GM19238 (cell line): ENCODE results near the gene TPM1.
"Not testable (repeated sequence)": the region's sequence is repeated elsewhere in the genome, so short reads cannot be mapped to it uniquely, and the experiment has no call there.

Source experiments
- DNase-seq: peaks from one replicate; pipeline ENCODE4 v3.0.0; 2011; ENCODE audit warnings: low spot score; ENCODE audit not compliant: insufficient read length

The TPM1 gene

DNA sequence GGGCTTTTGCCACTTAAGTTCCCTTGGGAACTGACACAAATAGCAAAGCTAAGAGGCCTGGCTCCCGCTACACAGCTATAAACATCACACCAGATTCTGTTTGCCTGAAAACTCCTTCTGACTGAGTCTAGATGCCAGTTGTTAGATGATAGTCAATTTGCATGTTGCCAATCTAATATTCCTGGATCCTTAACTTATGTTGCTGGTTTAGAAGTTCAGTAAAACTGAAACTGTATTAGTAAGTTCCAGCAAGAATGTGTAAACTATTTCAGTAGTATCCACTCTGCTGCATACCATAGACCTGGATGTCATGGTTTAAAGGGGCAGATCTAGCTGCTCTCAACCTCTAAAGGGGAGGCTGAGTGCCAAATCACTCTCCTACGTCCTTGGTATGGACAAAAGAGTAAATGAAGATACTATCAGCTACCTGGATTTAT lies 52.0 kb downstream of the TPM1 start:
- no peak for DNase-seq

DNA sequence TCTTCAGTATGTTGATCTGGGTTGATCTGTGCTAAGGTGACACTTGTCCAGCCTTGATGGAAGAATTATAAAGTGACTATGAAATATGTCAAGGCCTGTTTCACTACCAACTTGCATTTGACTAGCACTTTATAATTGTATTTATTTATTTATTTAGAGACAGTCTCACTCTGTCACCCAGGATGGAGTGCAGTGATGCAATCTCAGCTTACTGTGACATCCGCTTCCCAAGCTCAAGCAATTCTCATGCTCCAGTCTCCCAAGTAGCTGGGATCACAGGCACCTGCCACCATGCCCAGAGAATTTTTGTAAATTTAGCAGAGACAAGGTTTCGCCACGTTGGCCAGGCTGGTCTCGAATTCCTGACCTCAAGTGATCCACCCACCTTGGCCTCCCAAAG lies 53.6 kb downstream of the TPM1 start:
- DNase-seq = no peak

DNA sequence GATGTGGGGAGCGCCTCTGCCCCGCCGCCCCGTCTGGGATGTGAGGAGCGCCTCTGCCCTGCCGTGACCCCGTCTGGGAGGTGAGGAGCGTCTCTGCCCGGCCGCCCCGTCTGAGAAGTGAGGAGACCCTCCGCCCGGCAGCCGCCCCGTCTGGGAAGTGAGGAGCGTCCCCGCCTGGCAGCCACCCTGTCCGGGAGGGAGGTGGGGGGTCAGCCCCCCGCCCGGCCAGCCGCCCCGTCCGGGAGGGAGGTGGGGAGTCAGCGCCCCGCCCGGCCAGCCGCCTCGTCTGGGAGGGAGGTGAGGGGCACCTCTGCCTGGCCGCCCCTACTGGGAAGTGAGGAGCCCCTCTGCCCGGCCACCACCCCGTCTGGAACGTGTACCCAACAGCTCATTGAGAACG lies 56.4 kb downstream of the TPM1 start:
- not testable (repeated sequence) for DNase-seq

DNA sequence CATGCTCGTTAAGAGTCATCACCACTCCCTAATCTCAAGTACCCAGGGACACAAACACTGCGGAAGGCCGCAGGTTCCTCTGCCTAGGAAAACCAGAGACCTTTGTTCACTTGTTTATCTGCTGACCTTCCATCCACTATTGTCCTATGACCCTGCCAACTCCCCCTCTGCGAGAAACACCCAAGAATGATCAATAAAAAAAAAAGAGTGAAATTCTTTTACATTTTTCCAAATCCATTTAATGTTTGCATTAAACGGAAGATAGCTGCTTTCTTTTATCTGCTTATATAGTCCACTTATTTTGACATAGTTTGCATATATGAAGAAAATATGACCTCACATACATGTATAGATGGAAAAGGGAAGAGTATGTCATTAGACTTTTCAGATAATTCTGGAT lies 57.0 kb downstream of the TPM1 start:
- not testable (repeated sequence) for DNase-seq

DNA sequence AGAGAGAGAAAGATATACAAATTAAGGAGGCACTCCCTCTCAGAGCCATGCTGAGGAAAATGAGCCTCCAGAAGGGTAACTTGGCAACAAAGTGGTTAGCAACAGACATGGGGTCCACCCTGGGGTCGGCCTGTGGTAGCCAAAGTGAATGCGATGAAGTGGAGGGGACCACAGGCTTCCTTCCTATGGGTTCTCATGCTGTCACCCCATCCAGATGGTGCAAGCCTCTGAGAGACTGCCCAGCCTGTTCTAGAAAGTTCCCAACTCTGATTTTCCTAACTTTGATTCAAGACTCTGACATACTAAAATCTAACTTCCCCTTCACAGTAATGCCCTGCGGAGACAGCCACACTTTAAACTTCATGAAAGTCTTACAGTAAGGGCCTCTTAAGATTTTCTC lies 60.9 kb downstream of the TPM1 start:
- DNase-seq = no peak

DNA sequence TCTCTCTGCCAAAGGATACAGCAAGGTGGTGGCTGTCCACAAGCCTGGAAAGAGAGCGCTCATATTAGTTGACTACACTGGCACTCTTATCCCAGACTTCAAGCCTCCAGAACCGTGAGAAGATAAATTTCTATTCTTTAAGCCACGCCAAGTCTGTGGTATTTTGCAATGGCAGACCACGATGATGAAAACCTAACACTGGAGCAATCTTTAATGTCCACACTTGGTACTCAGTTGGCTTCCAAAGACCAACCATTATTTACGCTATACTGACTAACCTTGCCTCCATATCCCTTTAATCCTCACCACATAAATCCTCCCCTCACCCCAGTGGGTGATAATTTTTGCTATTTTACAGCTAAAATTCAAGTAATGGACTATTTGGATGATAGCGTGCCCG lies 62.2 kb downstream of the TPM1 start:
- no peak for DNase-seq

DNA sequence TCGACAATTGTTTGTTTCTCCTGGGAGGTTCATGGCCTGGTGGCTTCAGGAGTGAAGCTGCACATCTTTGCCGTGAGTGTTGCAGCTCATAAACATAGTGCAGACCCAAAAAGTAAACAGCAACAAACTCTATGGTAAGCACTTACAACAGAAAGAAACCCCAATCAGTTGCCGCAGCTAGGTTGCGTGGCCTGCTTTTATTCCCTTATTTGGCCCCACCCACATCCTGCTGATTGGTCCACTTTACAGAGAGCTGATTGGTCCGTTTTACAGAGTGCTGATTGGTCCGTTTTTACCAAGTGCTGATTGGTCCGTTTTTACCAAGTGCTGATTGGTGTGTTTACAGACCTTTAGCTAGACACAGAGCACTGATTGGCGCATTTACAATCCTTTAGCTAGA lies 62.8 kb downstream of the TPM1 start:
- DNase-seq = not testable (repeated sequence)

DNA sequence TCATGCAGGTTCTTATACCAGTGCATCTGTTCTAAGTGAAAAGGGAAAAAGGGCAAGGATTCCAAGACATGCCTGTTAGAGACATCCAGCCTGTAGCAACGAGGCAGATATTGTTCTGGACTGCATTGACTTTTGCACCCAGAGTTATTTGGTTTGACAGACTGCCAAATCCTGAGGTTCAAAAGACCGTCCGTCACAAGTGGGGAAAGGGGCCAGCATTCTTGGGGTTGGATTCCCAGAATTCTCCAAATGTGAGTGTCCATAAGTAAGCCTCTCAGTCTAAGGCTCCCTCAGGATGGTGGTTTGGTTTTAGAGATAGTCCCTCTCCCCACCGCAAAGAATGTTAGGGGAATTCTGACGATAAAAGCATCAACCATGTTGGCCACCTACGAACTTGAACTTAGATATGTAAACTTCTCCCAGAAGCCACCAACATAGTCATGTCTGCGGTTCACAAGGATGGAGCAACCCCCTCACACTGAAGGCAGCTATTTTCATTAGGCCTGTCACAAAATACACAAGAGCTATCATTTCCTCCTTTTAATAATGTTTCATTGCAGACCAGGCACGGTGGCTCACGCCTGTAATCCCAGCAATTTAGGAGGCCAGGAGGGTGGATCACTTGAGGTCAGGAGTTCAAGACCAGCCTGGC lies 65.5 kb downstream of the TPM1 start:
- no peak for DNase-seq

DNA sequence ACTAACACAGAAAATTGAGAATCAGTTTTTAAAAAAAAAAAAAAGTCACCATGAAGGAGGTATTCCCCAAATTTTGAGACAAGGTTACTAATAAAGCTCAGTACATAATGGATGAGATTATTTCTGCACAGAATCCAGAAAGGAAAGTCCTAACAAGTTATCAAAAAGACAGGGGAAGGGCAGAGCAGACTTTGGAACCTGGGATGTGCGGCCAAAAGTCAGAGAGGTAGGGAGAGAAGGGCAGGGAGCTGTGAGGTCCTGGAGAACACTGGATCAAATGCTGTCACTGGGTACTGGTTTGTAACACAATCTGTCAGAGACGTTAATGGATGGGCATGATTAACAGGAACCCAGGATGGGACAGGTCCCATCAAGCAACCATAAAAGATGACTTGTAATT lies 67.0 kb downstream of the TPM1 start:
- DNase-seq = no peak

DNA sequence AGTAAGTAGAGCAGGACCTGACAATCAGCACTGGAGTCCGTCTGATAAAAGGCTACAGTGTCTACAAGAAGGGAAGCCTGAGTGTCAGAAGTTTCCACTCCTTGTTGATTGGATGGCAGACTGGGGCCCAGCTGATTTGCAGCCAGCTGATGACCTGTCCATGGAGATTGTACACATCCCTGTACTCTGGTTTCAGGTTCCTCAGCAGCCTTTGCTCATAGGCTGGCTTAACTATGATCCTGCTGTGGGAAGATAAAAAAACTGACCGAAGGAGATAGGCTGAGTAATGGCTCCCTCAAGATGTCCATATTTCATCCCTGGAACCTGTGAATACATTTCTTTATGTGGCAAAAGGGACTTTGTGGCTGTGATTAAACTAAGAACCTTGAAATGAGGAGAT lies 67.4 kb downstream of the TPM1 start:
- no peak for DNase-seq

DNA sequence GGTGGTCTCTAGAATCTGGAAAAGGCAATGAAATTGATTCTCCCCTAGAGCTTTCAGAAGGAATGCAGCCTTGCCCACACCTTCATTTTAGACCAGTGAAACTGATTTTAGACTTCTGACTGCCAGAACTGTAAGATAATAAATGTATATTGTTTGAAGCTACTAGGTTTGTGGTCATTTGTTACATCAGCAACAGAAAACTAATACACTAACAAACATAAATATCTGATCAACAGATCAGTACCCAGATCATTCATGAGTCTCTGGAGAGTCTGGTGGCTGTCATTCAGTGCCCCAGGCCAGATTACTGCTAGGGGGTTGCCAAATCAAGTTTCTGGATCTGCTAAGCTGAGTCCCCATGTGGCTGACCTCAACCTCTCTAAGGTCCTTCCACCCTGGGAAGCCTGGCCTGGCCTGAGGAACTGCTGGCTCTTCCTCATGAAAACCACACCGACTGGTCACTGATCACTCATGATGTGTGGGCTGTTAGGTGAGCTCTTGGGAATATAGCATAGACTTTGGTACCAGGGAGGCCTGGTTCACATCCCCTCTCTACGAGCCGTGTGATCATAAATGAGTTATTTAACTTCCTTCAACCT lies 68.0 kb downstream of the TPM1 start:
- no peak for DNase-seq

DNA sequence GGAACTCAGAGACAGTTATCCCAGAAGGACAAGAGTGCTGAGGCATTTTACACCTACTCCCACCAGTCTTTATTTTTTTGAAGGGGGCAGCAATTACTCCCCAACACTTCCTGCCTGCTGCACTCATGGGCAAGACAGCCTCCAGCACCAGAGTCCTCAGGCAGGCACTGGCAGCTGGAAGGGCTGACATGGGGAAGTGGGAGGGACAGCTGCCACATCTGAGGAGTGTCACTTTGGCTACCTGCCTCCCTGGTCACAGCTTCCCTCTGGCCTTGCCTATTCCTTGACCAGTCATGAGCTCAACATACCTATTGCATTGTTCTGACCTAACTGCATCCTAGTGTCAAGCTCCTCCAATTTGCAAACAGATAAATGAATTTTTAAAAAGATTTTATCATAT lies 68.9 kb downstream of the TPM1 start:
- no peak for DNase-seq

DNA sequence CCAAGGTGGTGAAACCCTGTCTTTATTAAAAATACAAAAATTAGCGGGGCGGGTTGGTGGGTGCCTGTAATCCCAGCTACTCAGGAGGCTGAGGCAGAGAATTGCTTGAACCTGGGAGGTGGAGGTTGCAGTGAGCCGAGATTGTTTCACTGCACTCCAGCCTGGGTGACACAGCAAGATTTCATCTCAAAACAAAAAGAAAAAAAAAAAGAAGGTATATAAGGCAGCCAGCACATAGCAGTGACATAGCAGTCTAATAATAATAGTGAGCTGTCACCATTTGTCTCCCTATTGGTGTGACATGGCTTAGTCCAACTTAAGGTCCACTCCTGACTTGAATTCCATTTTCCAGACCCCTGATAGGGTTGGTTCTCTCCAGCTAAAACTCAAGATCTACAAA lies 70.3 kb downstream of the TPM1 start:
- DNase-seq = no peak

DNA sequence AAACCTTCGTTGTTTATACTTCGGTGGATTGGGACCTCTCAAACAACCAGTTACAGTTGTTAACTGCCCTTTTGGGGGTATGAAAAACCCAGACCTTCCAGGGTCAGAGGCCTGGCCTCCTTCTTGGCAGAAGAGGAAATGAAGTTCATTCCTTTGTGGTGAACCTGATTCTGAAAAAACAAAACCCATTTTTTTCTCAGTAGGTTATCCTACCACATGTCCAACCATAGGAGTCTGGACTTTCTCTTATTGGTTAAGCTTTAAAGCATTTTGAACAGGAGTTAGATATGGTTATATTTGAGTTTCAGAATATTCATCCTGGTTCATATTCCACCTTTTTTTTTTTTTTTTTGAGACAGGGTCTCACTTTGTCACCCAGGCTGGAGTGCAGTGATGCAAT lies 71.9 kb downstream of the TPM1 start:
- no peak for DNase-seq
